AG09309 (cell line): ENCODE results near the gene DCD.

Experiments used
- DNase-seq: peaks from one replicate; pipeline ENCODE4 v3.0.0-alpha.2; 2010; ENCODE audit warnings: low read depth
- H3K4me3 ChIP-seq: 2 replicates; pipeline ENCODE4 v1.5.1; 2011; ENCODE audit warnings: mild to moderate bottlenecking, low read depth, low read length, moderate library complexity; ENCODE audit not compliant: control insufficient read depth
- TF ChIP-seq, protein P1 (sequence below): IDR thresholded peaks from 2 replicates; pipeline ENCODE4 v1.5.1; 2011; ENCODE audit warnings: mild to moderate bottlenecking, low read depth, low read length, inconsistent platforms; ENCODE audit not compliant: insufficient read depth, control insufficient read depth; ENCODE audit errors: missing control alignments

Gene DCD

DNA sequence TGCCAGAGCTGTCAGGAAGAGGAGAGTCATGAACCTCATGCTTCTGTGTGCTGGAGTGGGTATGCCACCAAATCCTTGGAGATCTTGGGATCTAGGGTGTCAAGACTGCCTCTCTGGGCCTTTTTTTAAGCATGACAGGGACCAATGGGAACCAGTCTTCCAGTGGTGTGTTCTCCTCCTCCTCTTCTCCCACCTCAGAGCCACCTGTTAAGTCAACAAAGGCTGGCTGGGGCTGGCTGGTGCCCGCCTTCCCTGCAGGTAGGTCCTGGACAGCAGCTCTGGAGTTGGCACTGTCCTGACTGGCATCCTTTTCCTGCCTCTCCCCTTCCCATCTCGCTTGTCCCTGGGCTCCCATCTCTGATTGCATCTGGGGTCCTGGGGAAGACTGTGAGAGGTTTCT is at the start of gene DCD:
Gene DCD (minus strand): TSS at position 101 of the 400 bp plus-strand sequence. CDS start 62 bp downstream, at position 39.
- H3K4me3 ChIP-seq: no peak within 1 kb of the TSS
- no peak for DNase-seq
- TF ChIP-seq, protein P1, sequence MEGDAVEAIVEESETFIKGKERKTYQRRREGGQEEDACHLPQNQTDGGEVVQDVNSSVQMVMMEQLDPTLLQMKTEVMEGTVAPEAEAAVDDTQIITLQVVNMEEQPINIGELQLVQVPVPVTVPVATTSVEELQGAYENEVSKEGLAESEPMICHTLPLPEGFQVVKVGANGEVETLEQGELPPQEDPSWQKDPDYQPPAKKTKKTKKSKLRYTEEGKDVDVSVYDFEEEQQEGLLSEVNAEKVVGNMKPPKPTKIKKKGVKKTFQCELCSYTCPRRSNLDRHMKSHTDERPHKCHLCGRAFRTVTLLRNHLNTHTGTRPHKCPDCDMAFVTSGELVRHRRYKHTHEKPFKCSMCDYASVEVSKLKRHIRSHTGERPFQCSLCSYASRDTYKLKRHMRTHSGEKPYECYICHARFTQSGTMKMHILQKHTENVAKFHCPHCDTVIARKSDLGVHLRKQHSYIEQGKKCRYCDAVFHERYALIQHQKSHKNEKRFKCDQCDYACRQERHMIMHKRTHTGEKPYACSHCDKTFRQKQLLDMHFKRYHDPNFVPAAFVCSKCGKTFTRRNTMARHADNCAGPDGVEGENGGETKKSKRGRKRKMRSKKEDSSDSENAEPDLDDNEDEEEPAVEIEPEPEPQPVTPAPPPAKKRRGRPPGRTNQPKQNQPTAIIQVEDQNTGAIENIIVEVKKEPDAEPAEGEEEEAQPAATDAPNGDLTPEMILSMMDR: no peak

- H3K4me3 ChIP-seq: no peak overlapping the region
- no peak for DNase-seq
- TF ChIP-seq, protein P1: no peak
These were observed 49.7 kb upstream of the DCD start for GRCh38 chr12:54697851-54698250.

GRCh38 chr12:54692353-54692752 is 44.2 kb upstream of the DCD start:
- DNase-seq: no peak
- H3K4me3 ChIP-seq: no peak overlapping the region
- TF ChIP-seq, protein P1: no peak

DNA sequence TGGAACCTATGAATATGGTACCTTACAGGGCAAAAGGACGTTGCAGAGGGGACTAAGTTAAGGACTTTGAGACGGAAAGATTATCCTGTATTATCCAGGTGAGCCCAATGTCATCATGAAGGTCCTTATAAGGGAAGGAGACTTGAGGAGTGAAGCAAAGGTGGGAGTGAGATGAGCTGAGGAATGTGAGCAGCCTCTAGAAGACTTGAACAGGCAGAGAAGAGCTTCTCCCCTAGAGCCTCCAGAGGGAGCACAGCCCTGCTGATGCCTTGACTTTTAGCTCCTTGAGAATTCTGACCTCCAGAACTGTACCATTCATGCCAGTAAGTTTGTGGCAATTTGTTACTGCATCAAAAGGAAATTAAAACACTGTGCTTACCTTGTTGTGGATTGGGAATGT is 41.8 kb upstream of the DCD start:
- no peak overlapping the region for H3K4me3 ChIP-seq
- TF ChIP-seq, protein P1: no peak
- no peak for DNase-seq

DNA sequence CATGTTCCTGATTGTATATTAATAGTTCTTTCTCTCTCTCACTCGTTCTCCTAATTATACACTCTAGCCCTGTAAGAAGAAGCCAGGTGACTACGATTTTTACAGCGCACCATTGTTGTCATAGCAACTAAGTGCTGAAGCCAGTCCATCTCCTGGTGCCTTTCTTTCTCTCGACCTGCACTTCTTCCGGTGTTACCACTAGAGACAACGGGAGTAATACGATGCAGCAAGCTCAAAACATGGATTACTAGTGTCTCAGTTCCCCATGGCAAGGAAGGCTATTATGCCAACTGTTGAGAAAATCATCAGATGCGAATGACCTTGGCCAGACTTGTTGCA is 40.8 kb upstream of the DCD start:
- H3K4me3 ChIP-seq: no peak overlapping the region
- TF ChIP-seq, protein P1: no peak
- DNase-seq: no peak

GRCh38 chr12:54688309-54689033 is 40.3 kb upstream of the DCD start:
- no peak overlapping the region for H3K4me3 ChIP-seq
- DNase-seq: no peak
- TF ChIP-seq, protein P1: no peak
